Panc1 (cell line): ENCODE measurements around the gene PAX2.

ENCODE experiments used
- CTCF ChIP-seq: fragments of 450-650 bp; IDR thresholded peaks from 2 replicates; pipeline ENCODE4 v1.5.1; 2017; ENCODE audit warnings: mild to moderate bottlenecking
- REST ChIP-seq, 2 experiments: IDR thresholded peaks; 2 replicates each; pipeline ENCODE4 v1.6.1; 2011 to 2012; ENCODE audit warnings: low read depth in 2 of 2, control low read depth in 1 of 2, low read length in 1 of 2, mild to moderate bottlenecking in 1 of 2, moderate library complexity in 1 of 2; ENCODE audit not compliant: insufficient read depth in 1 of 2

GRCh38 chr10:100788002-100788903 is 42.9 kb downstream of the PAX2 start:
- TF ChIP-seq REST (IDR thresholded peaks at IDR 0.05; ENCODE audit: insufficient read depth in 1 of 2, low read depth in 2 of 2, low read length in 1 of 2) (no peak), CTCF (no peak)
